ENCODE measurements around the gene SSBP2.

Gene SSBP2

DNA sequence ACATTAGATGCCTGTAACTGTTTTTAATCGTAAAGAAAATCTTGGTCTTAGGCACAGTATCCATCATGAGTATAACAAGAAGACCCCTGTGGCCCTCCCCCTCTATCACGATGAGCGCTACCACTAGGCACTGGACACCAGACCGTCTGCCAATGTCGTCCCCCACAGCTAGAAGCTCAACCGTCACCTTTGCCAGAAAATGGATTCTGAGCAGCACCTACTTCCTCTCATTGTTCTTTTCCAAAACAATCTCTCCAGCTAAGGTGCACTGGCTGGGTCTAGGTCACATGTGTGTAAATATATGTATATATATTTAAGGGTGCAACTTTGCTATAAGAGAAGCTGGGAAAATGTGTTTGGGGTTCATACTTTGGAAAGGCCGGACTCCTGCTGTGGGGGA is 15.7 kb upstream of the SSBP2 start:
- DNase-seq: no peak

DNA sequence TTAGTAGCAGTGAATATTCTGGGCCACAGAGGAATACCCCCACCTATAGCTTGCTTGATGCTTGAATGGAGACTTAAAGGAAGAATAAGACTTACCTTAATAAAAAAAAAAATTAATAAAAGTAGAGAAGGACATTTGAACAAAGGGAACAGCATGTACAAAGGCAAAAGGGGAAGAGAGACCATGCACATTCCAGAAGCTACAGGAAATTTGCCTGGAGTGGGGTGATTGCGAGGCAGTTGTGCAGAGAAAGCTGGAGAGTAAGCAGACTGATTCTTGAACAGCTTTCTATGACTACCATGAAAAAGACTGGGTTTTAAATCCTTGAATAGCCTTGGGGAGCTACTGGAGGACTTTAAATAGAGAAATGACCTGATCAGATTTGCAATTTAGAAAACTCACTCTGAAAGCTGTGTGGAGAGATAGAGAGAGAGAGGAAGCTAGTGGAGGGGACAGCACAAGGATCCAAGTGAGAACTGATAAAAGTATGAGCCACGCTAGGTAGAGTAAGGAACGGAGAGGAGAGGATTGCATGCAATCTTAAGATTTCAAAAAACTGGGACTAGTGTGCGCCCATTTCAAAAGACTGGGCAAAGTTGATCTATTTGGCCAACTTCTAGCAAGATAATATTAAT is 12.5 kb upstream of the SSBP2 start:
- DNase-seq: no peak

GRCh38 chr5:81762853-81763252 is 12.0 kb upstream of the SSBP2 start:
- DNase-seq: no peak

DNA sequence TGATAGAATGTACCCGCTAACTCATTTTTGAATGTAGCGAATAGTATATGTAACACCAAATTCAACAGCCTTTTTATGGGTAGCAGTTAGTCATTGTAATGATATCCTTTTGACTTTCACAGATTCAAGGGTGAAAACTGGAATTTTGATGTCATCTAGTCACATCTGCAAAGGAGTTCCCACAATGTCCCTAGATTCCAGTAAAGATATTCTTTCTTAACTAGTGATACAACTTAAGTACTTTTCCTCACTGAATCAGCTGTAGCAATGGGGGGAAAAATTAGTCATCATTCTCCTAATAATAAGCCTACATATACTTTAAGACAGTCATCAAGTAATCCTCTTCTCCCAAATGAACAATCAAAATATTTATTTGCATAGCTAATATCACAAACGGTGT is 11.5 kb upstream of the SSBP2 start:
- no peak for DNase-seq

- DNase-seq: no peak
Observed at GRCh38 chr5:81761970-81762369, 11.1 kb upstream of the SSBP2 start.

DNA sequence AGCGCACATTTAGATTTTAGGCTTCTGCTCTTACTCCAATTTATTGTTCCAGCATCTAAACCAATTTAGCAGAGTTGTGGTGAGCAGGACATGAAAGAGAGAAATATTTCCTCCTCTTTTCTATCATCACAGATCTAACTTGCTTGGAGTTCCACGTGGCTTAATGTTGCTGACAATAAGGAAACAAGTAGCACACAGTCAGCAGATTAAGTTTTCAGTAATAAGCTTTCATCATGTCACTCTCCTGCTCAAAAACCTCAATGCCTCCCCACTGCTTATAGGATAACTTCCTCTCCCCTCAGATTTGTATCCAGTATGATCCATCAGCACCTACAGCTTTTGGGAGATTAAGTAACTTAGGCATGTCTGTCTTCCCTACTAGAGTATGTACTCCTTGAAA is 10.4 kb upstream of the SSBP2 start:
- DNase-seq: no peak

DNA sequence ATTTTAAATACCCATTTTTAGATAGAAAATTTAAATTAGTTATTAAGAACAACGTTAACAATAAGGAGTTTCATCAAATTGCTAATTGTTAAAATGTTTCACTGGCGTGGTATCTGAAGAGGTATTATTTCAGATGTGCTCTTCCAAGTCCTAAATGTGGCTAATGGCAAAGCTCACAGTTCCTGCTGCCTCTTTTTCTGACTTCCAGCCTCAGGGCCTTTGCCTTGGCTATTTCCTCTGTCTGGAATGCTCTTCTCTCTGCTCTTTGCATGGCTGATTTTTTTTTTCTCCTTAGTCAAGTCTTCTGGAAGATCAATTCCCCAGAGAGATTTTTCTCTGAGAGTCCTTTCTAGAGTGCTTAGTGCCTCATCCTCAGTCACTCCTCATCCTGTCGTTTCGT is 9.6 kb upstream of the SSBP2 start:
- no peak for DNase-seq

GRCh38 chr5:81759632-81760005 is 8.7 kb upstream of the SSBP2 start:
- DNase-seq: no peak

GRCh38 chr5:81757404-81757803 is 6.5 kb upstream of the SSBP2 start:
- no peak for DNase-seq

DNA sequence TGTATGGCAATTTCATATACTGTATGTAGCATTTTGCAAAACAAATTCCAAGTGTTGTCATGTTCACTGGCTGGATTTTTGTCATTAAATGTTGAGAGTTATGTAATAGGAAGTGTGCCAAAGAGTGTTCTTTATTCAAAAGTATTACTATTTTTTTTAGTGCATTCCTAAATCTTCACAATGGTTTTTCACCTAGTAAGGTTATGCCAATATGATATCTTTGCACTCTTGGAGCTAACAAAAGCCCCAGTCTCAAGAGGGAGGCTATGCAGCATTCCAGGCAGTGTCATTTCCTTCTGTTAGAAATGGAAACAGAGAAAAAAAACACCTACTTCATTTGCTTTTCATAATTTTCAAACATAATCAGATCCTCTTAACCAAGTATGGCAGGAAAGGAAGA is 5.1 kb upstream of the SSBP2 start:
- no peak for DNase-seq

GRCh38 chr5:81755320-81755719 is 4.4 kb upstream of the SSBP2 start:
- DNase-seq: no peak

DNA sequence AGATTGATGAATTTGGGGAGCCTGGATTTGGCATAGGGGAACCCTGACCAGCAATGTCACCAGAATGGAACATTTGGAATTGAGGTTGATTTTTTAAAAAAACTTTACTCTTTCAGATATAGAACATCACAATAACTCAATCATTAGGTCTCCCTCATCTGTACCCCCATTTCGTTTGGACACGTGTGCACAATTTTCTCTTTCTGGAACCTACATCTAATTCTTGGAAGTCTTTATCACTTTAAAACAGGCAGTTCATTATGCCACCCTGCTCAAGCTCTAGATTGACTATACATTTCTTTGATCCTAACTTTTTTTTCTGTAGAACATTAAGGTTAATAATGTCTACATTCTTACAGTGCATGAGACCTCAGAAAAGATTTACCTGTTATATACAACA is 3.7 kb upstream of the SSBP2 start:
- DNase-seq: no peak

DNA sequence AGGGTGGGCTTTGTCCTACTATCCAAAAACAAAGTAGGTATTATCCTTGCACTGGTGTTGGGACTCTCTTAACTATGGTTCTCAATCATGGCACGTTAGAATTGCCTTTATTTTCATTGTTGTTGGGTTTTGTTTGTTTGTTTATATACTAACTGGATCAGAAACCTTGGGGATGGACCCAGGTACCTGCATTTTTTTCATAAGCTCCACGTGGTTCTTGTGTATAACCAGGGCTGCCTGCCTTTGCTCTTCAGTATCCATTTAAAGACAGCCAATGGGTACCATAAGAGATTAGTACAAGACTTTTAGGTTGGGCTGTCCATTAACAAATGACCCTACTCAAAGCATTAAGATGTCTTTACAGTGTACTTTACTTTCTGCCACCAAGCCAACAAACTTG is 2.5 kb upstream of the SSBP2 start:
- DNase-seq: no peak

DNA sequence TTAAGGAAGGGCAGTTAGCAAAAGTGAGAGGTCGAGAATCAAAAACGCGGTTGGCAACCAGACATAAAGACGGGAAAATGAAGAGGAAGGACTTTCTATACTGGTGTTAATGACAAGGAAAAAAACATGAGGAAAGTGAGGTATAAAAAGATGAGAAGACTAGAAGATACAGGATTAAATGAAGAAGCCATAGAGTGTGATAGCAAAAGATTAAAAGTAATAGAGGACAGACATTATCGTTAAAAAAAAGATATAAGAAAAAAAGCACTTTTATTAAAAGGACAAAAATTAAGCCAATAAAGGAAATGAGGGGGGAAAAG is 1.7 kb upstream of the SSBP2 start:
- DNase-seq: no peak

- no peak for DNase-seq
Observed at GRCh38 chr5:81751836-81752643, 1.1 kb upstream of the SSBP2 start.

DNA sequence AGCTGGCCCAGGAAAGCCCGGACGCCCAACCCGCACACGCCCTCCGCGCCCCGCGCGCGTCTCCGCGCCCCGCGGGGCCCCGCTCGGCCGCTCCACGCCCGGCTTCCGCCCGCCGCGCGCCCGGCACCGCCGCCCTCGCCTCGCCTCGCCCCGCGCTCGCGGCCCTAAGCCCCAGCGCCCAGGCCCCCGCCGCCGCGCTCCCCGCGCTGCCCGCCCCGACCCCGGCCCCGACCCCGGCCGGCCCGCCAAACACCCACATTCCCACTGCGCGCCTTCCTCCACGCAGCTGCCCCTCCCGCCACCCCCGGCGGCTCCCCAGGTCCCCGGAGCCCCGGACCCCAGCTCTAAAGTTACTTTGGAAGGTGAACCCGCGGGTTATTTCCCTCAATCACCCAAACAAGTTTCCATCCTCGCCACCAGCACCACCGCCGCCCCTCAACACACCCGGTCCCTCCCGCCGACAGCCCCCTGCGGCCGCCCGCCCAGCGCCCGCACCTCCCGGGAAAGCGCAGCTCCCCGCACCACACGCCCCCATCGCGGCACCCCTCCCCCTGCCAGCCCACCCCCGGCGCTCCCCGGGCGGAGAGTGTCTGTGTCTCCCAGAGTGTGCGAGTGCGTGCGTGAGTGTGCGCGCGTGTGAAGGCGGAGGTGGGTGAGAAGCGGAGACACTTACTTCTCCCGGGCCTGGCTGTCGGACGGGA is 439 bp downstream of the SSBP2 start:
- DNase-seq: peak; percentile 33

DNA sequence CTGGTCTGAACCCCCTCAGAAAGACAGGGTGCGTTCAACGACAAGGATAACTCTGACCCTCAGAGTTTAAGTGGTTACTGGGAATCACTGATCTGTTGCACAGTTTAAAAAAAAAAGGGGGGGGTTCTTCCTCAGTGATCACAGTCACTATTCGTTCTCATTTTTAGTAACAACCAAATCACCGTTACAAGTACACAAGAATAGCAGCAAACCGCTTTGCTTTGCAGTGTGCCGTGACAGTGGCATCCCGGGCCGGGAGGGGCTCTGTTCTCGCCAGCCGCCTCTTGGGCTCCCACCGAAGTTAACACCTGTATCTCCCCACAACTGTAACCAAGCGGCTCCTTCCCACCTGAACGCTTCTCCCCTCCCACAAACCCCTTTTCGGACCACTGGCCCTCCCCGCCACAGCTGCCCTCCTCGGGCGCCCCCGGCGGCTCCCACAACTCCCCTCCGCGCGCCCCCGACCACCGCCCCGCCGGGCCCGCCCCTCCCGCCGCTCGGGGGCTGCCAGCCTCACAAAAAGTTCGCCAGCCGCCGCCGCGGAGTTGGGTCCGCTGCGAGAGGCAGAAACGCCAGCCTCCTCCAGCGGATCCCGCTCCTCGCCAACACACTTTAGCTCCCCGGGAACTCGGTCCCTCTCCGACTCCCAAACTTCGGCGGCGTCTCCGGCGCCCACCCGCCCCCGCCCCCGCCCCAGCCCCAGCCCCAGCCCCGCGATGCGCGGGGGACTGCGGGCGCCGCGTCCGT is 1.2 kb downstream of the SSBP2 start:
- peak; percentile 59 for DNase-seq

GRCh38 chr5:81749192-81749560 is 1.7 kb downstream of the SSBP2 start:
- no peak for DNase-seq

DNA sequence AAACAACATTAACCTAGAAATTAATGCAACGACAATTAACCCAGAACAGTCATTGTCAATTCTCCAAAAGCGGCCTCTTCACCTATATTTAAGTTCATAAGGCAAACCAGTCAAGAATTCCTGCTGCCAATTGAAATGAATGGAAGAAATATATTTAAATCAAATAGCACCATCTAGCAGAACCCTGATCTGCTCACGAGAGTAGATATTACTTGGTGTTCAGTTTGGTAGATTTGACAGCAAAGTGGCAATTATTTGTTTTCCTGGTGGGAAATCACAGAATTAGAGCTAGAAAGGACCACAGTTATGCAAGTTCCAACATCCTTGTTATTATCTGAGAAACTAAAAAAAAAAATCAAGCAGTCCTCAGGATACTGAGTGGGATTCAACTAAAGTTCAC is 2.3 kb downstream of the SSBP2 start:
- no peak for DNase-seq

DNA sequence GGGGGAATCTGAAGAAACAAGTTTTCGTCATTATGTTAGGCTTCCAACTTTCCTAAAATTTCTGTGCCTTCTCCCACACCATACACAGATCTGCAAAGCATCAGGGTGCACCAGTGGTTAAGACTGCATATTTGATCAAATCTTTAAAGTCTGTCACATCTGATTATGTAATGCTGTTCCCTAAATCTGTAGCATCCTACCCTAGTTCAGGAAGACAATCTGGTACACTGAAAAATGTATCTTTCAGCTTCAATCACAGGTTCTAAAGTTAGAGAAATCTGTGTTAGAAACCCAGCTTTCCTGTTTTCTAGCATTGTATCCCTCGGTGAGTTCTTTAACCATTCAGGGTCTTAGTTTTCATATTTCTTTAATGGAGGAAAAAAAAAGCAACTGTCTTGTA is 3.9 kb downstream of the SSBP2 start:
- no peak for DNase-seq

DNA sequence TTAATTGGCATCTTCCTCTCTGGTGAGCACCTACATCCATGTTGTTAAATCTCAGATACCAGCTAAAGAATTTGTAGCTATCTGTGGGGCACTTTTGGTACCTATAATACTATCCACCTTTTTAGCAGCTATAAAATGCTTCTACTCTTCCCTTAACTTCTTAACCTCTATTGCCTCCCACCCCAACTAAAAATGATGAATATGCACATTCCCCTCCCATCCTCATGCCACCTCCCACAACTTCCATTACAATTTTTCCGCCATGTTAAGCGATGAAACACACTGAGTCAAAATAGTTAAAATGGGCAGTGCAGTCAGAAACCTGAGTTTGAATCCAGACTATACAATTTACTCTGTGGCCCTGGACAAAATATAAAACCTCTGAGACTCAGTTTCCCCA is 10.1 kb downstream of the SSBP2 start:
- no peak for DNase-seq

GRCh38 chr5:81739291-81739690 is 11.6 kb downstream of the SSBP2 start:
- DNase-seq: no peak

DNA sequence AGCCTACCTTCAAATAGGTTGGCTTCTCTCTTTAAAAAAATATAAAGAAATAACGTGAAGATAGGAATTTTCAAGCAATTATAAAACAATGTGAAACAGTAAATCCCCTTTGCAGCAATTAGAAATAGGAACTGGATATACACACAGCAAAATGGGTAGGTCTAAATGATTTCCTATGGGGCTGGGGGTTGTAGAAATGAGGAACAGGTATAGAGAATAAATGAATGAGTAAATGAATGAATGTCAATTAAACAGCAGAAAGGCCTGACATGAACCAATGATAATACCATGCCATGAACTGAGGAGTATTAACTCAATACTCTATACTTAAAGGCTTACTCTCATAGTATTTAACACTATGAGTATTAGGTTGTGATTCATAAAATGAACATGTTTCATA is 21.6 kb downstream of the SSBP2 start:
- DNase-seq: no peak

DNA sequence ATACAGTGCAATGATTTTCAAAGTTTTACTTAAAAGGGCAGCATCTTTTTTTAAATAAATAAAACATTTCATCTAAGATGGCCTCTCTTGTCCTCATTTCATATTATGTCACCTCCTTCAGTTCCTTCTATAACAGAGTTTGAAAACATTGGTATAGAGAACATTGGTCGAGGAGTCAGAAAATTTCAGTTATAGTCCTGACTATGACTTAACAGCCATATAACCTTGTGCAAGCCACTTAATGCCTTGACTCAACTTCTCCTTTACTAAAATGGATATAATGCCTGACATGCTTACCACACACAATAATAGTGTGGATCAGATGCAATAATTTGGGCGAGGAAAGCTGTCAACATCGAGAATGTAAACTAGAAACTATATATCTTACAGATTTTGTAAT is 22.6 kb downstream of the SSBP2 start:
- no peak for DNase-seq
